Esophagus muscularis mucosa (tissue), 4 donors: ENCODE measurements around the gene JADE1.

Experiments used
- CTCF ChIP-seq, 3 experiments: fragments of 200-600 bp in 2 of 3; fragments of 450-650 bp in 1 of 3; sonication (generic) in 2 of 3; IDR thresholded peaks; one replicate each; pipeline ENCODE4 v1.5.1; 2017 to 2019; ENCODE audit warnings: antibody characterized with exemption in 3 of 3, mild to moderate bottlenecking in 2 of 3, moderate library complexity in 1 of 3
- EP300 ChIP-seq: sonication (generic); formaldehyde crosslinking; IDR thresholded peaks from one replicate; pipeline ENCODE4 v1.6.1; 2017; ENCODE audit warnings: antibody characterized with exemption
- POLR2A ChIP-seq: fragments of 450-650 bp; IDR thresholded peaks from one replicate; pipeline ENCODE4 v1.6.1; 2017; ENCODE audit warnings: antibody characterized with exemption, moderate library complexity, mild to moderate bottlenecking, low read depth

- TF ChIP-seq CTCF (IDR thresholded peaks at IDR 0.05) (no peak), POLR2A (no peak), EP300 (no peak)
Observed at GRCh38 chr4:128871948-128872347, 62.4 kb downstream of the JADE1 start.
